ENCODE data around the gene CFAP299.
"Not testable (repeated sequence)": the region's sequence is repeated elsewhere in the genome, so short reads cannot be mapped to it uniquely, and the experiment has no call there.

Gene CFAP299

DNA sequence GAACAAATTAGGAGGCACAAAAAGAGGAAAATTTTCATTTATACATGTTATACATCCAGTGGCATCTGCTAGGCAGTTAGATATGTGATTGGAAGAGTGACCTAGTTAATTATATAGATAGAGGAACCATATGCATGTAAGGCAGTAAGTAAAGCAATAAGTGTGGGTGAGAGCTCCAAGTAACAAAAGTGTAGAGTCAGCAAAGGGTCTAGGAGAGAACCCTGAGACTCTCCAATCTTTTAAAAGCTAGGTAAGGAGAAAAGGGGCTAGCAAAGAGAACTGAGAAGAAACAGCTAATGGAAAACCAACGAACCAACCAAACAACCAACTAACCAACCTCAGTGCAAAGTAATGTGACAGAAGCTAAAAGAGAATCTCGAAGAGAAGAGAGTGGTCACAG, 3.8 kb upstream of the CFAP299 start:
- no peak for DNase-seq (ENCODE audit: low read depth)

DNA sequence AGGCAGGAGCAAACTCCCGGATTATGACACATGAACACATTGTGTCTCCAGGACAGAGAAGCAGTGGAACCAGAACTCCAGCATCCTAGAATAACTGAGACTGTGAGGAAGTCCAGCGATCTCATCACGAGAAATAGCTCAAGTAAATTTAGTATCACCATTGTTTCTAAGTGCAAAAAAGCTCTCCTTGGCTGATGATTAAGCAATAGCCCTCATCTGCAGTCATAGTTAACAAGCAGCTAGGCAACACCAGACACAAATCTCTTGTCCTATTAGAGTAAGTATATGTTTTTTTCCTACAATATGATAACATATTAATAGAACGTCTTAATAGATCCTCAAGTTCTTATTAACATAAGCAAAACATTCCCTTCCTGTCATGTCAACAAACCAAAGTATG, 2.4 kb upstream of the CFAP299 start:
- DNase-seq (ENCODE audit: low read depth) = no peak

DNA sequence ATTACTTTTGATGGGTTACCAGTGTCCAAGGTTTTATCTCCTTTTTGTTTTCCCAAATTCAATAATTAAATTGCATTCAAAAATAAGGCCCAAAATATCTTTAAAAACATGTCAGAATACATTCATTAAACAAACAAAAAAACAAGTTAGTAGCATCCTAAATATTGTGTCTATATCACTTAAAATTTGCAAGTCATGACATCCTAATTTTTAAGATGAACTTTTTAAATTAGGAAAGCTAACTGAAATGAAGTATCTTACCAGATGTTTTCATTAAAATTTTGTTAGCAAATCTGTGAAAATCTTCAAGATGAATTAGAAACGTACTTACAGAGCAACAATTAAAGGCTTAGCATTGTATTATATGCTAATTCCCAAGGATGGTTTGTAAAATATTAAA, 962 bp upstream of the CFAP299 start:
- DNase-seq (ENCODE audit: low read depth) = no peak

GRCh38 chr4:80335226-80335553, 340 bp upstream of the CFAP299 start:
- DNase-seq (ENCODE audit: low read depth) = no peak

- DNase-seq (ENCODE audit: low read depth) = peak; percentile 27
These were observed 1.1 kb downstream of the CFAP299 start for GRCh38 chr4:80336582-80336981.

GRCh38 chr4:80340036-80340435, 4.5 kb downstream of the CFAP299 start:
- peak; percentile 55 for DNase-seq (ENCODE audit: low read depth)

DNA sequence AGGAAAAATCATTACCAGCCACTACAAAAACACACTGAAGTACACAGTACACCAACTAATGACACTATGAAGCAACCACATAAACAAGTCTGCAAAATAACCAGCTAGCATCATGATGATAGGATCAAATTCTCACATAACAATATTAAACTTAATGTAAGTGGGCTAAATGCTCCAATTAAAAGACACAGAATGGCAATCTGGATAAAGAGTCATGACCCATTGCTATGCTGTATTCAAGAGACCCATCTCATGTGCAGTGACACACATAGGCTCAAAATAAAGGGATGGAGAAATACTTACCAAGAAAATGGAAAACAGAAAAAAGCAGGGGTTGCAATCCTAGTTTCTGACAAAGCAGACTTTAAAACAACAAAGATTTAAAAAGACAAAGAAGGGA, 7.2 kb downstream of the CFAP299 start:
- DNase-seq (ENCODE audit: low read depth) = not testable (repeated sequence)

DNA sequence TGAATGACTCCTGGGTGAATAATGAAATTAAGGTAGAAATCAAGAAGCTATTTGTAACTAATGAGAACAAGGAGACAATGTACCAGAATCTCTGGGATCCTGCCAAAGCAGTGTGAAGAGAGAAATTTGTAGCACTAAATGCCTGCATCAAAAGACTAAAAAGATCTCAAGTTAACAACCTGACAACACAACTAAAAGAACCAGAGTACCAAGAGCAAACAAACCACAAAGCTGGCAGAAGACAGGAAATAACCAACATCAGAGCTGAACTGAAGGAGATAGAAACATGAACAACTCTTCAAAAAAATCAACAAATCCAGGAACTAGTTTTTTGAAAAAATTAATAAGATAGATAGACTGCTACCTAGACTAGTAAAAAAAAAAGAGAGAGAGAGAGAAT, 8.4 kb downstream of the CFAP299 start:
- no peak for DNase-seq (ENCODE audit: low read depth)

DNA sequence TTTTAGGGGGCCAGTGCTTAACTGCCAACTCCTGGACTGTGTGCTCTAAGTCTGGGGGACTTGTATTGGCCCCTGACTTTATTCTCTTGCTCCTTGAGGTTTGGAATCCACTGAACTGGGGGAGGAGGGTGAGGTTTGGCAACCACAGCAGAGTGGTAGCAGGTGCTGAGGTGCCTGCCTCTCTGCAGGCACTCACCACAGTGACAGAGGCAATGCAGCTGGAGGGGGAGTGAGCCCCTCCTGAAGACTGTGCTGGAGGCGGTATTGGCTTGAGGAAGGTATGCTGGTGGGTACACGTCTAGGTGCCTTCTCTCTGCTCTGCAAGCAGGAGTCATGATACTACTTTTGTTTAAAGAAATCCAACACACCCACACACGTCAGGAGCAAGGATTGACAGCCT, 24.6 kb downstream of the CFAP299 start:
- DNase-seq (ENCODE audit: low read depth) = no peak

DNA sequence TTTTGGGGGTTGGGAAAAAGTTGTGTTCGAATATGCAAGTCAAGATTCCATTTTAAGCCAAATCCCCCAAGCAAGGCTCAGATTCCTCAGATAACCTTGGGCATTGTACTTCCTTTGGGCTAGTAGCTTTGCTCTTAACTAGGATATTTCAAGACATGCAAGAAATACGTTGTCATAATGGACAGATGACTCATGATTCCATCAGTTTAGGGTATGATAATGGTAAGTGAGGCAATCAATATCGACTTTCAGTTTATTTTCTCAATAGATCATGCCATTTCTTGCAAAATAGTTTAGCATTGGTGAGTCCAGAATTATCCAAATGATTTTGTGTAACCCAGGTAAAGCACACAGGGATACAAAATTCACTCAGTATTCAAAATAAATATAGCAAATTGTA, 25.4 kb downstream of the CFAP299 start:
- no peak for DNase-seq (ENCODE audit: low read depth)

GRCh38 chr4:80361329-80361900, 25.9 kb downstream of the CFAP299 start:
- DNase-seq (ENCODE audit: low read depth) = peak; percentile 17

DNA sequence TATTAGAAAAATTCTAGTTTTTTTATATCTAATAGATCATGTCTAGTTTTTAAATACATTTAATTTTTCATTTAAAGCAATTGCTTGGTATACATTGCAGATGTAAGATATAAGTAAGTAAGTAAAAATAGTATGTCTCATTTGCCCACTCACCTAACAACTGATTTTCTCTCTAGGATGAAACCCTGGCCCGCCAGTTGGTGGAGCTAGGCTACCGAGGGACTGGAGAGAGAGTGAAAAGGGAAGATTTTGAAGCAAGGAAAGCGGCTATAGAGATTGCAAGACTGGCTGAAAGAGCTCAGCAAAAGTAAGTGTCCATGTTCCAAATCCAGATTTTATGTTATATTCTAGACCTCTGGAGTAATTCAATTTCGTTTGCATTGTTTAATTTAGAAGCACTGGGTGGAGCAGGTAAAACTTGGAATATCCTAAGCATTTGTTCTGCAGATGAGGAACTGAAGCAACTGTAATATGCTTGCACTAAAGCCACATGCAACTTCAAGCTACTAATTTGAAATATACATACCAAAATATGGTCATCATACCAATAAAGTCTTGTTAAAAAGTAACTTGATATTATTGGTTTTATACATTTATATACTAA, 27.1 kb downstream of the CFAP299 start:
- peak; percentile 20 for DNase-seq (ENCODE audit: low read depth)

DNA sequence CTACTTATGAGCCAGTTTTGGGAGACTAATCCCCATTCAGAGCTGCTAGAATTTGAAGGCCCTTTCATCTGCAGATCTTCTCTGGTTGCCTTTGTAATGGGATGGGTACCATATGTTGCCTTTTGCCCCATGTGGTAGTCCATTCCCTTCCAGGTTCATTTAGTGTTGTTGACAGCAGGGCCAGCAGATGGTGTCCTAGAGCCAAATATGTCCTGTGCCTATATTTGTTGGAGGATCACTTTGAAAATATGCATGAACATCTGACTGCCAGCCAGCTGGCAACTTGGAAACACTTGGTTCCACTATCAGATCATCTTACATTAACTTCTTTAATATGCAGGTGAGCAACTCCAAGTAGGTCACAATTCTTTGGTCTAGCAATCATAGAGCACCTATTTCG, 30.4 kb downstream of the CFAP299 start:
- peak; percentile 65 for DNase-seq (ENCODE audit: low read depth)

DNA sequence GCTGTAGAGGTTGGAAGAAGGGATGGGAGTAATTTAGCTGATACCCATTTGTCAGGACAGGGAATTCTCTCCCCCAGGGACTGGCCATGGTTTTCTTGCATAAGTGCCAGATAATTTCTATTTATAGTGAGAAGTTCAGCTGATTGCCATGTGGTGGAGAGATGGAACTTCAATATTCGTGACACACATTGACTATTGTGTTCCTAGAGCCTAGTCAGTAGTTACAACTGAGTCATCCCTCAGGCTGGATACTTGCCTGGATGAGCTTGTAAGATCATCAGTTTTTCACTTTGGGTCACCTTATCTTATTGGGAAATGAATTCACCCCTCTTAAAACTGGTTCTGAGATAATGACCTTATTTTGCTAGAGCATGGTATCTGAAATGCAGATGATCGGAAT, 32.2 kb downstream of the CFAP299 start:
- DNase-seq (ENCODE audit: low read depth) = no peak

DNA sequence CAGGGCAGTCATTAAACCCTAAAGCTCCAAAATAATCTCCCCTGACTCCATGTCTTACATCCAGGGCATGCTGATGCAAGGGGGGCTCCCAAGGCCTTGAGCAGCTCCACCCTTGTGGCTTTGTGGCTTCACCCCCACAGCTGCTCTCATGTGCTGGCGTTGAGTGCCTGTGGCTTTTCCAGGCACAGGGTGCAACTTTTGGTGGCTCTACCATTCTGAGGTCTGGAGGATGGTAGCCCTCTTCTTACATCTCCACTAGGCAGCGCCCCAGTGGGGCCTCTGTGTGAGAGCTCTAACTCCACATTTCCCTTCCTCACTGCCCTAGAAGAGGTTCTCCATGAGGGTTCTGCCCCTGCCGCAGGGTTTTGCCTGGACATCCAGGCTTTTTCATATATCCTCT, 35.1 kb downstream of the CFAP299 start:
- no peak for DNase-seq (ENCODE audit: low read depth)

- no peak for DNase-seq (ENCODE audit: low read depth)
These were observed 35.5 kb downstream of the CFAP299 start for GRCh38 chr4:80371046-80371445.

DNA sequence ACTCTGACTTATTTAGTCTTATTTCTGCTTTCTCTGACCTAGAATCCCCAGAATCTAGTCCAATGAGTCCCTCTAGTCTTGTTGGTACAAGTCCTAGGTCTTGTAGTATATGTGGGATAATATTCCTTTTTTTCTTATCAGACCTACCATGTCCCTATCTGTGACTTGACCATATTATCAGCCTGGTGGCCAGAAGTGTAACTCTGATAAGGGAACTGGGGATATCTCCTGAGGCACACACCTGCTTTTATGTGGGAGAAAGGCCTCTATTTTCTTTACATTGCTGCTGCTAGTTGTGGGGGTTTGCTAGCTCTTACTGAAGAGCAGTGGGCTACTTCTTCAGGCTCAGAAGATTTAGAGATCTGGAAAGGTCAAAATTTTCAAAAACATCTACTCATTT, 38.6 kb downstream of the CFAP299 start:
- DNase-seq (ENCODE audit: low read depth) = no peak

- DNase-seq (ENCODE audit: low read depth) = no peak
These were observed 46.7 kb downstream of the CFAP299 start for GRCh38 chr4:80382090-80382832.

DNA sequence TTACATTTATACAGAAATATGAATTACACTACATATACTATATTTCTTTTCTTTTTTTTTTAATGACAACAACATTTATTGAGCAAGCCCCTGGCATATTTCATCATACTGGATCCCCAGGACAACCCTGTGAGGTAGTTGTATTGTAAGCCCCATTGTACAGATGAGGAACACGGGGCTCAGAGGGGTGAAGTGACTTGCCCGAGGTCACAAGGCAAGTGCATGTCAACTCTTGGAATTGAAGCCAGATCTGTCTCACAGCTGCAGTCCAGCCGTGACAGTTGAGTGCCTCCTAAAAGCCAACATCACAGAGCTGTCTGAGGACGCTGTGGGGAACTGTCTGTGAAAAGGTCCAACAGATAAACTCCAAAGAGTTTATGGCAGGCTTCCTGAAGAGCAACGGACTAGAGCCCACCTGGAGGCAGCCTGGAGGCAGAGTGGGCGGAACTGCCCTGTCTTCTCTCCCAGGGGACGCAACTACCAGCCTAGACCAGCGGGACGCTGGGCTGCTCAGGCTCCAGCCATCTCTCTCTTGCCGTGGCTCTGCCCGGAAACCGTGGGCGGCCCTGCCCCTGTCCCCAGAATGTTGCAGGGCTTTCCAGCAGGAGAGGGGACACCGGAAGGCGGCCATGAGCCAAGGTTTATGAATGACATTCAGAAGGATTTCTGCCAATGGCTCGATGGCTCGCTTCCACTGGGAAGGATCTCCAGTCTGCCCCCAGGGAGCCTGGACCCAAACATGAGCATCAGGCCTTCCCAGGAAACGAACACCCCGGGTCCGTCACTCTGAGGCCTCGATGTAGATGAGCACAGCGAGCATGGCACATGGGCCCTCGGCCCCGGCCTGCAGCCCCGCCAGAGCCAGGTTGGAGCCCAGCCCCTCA, 50.1 kb downstream of the CFAP299 start:
- DNase-seq (ENCODE audit: low read depth) = no peak

- no peak for DNase-seq (ENCODE audit: low read depth)
These were observed 50.9 kb downstream of the CFAP299 start for GRCh38 chr4:80386281-80386886.

DNA sequence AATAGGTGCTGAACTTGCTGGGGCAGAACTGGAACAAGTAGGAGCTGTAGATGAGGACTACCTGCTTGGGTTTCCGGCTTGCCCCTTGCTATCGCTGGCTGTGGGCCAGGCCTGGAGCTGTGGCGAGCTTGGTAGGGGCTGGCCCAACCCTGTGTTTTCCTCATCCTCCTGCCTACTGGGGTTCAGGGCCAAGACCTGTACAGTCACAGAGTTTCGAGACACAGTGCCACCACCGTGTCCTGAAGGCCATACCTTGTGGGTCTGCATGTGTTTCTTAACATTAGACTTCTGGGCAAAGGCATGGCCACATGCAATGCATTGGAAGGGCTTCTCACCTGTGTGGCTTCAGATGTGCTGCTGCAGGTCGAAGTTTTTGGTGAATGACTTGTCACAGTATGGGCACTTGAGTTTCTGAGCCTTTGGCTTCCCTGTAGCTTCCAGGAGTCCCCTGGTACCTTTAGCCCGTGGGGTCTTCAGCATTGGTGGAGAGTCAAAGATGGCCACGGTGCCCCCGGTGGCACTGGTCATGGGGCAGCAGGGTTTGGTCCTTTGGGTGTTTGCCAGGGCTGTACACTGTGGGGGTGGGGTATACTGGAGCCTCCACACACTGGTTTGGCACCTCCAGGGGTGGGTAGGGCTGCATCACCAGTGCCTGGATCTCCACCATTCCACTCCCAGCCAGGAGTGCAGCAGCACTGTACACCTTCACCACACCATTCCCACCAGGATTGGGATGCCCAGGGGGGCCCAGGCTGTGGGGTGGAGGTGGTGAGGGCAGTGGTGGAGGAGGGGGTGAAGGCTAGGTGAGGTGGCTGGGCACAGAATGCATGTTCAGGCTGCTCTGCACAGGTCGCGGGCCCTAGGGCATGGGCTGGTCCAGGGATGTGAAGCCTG, 52.1 kb downstream of the CFAP299 start:
- no peak for DNase-seq (ENCODE audit: low read depth)

- no peak for DNase-seq (ENCODE audit: low read depth)
These were observed 52.7 kb downstream of the CFAP299 start for GRCh38 chr4:80388284-80388607.
